NCI-H345 treated with DMSO at 0.1 percent for 48 hours (cell line): Measurements from ENCODE around the gene FCN3.

Source experiments
- DNase-seq: peaks from one replicate; lab custom pipeline; 2025; ENCODE audit not compliant: unreplicated experiment; lab: John Stamatoyannopoulos, UW

Gene FCN3

GRCh38 chr1:27360159-27361043 lies 14.2 kb downstream of the FCN3 start:
- DNase-seq, result no peak

GRCh38 chr1:27359822-27360158 lies 14.8 kb downstream of the FCN3 start:
- DNase-seq, result no peak

GRCh38 chr1:27358928-27359313 lies 15.7 kb downstream of the FCN3 start:
- DNase-seq, result no peak

GRCh38 chr1:27358038-27358927 lies 16.3 kb downstream of the FCN3 start:
- DNase-seq, result no peak

- DNase-seq, result peak; percentile 37
Measured at GRCh38 chr1:27357281-27358037, 17.2 kb downstream of the FCN3 start.

- no peak for DNase-seq
Measured at GRCh38 chr1:27356619-27357280, 17.9 kb downstream of the FCN3 start.

GRCh38 chr1:27356277-27356618 lies 18.4 kb downstream of the FCN3 start:
- no peak for DNase-seq

- DNase-seq, result no peak
Measured at GRCh38 chr1:27355683-27356082, 18.9 kb downstream of the FCN3 start.

- DNase-seq, result no peak
Measured at GRCh38 chr1:27353629-27354028, 21.0 kb downstream of the FCN3 start.

GRCh38 chr1:27353166-27353565 lies 21.5 kb downstream of the FCN3 start:
- DNase-seq, result no peak

- DNase-seq, result no peak
Measured at GRCh38 chr1:27351541-27352107, 23.0 kb downstream of the FCN3 start.

- no peak for DNase-seq
Measured at GRCh38 chr1:27350663-27351540, 23.7 kb downstream of the FCN3 start.

- DNase-seq, result peak; percentile 51
Measured at GRCh38 chr1:27349784-27350662, 24.6 kb downstream of the FCN3 start.

- peak; percentile 44 for DNase-seq
Measured at GRCh38 chr1:27348861-27349783, 25.5 kb downstream of the FCN3 start.

GRCh38 chr1:27346991-27347624 lies 27.5 kb downstream of the FCN3 start:
- DNase-seq, result no peak

- no peak for DNase-seq
Measured at GRCh38 chr1:27346357-27346756, 28.3 kb downstream of the FCN3 start.

GRCh38 chr1:27345272-27345671 lies 29.4 kb downstream of the FCN3 start:
- DNase-seq, result no peak
